T-helper 22 cell (primary cell): ENCODE data around the gene GPANK1.

Experiments
- DNase-seq: peaks from one replicate; pipeline ENCODE4 v3.0.0-alpha.2; 2020; ENCODE audit warnings: low read depth

The GPANK1 gene

GRCh38 chr6:31662124-31662723 lies 2.6 kb downstream of the GPANK1 start:
- no peak for DNase-seq

GRCh38 chr6:31661262-31662123 lies 3.3 kb downstream of the GPANK1 start:
- DNase-seq, result no peak

- DNase-seq, result peak; percentile 64
Observed at GRCh38 chr6:31660381-31661261, 4.2 kb downstream of the GPANK1 start, which contains the start of gene C6orf47. Gene C6orf47 (minus strand): TSS chr6:31660778. CDS start chr6:31659947, 831 bp downstream.

GRCh38 chr6:31659649-31660380 lies 5.0 kb downstream of the GPANK1 start:
- DNase-seq, result no peak

GRCh38 chr6:31658983-31659648 lies 5.7 kb downstream of the GPANK1 start:
- DNase-seq, result no peak

GRCh38 chr6:31658158-31658688 lies 6.6 kb downstream of the GPANK1 start:
- DNase-seq, result no peak

GRCh38 chr6:31657406-31658157 lies 7.2 kb downstream of the GPANK1 start:
- no peak for DNase-seq

- no peak for DNase-seq
Observed at GRCh38 chr6:31655349-31656237, 9.2 kb downstream of the GPANK1 start, which contains the start of gene APOM. Gene APOM (plus strand): TSS chr6:31655894. CDS start chr6:31655967, 73 bp downstream.

GRCh38 chr6:31654574-31655348 lies 10.0 kb downstream of the GPANK1 start:
- DNase-seq, result no peak

GRCh38 chr6:31652925-31653724 lies 11.7 kb downstream of the GPANK1 start:
- DNase-seq, result peak; percentile 80

- DNase-seq, result no peak
Observed at GRCh38 chr6:31651602-31652191, 13.1 kb downstream of the GPANK1 start.

- no peak for DNase-seq
Observed at GRCh38 chr6:31645325-31645724, 19.5 kb downstream of the GPANK1 start.

GRCh38 chr6:31643818-31644454 lies 20.9 kb downstream of the GPANK1 start:
- no peak for DNase-seq

- DNase-seq, result no peak
Observed at GRCh38 chr6:31642798-31643570, 21.8 kb downstream of the GPANK1 start.

GRCh38 chr6:31641370-31641769 lies 23.4 kb downstream of the GPANK1 start:
- DNase-seq, result no peak

GRCh38 chr6:31640612-31641011 lies 24.2 kb downstream of the GPANK1 start:
- DNase-seq, result no peak
